ENCODE results near the gene ACSS2. TPM values are rescaled to one million over a fixed set of nuclear protein-coding genes. Genes with fewer than 3 reads are reported as not detected.

ACSS2 gene
- polyA plus RNA-seq, 12 donors, result 39.2 to 74.0 (median 58.6) TPM; not detected in 1

DNA sequence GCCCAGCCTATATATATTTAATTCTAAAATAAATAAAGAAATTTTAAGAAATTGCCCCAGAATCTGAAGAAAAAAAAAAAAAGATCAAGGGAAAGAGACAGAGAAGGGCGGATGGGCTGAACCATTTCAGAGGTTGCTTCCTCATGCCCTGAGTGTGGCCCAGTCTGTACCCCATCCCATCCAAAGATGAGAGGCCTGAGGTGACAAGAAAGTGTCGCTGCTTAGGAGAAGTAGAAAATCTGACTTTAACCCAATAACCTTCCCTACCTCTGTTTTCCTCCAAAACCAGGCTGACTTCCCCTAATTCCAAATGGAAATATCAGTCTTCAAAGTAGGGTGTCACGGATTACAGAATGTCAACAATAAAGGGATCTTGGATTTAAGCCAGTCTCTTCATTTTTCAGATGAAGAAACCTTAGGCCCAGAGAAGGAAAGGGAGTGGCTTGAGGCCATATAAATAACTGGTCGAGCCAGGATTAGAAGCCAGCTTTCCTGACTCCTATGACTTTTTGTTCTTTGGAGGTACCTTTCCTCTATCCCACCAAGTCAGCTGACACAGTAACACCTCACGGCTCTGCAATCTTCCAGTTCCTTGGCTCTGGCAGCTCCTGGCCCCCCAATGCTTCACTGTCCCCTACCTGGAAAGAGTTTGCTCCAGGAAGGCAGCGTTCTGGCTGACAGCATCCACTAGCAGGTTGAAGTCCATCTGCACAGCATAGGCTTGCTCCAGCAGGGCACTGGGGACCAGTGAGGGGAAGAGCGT lies 69.1 kb downstream of the ACSS2 start:
- no peak for DNase-seq

DNA sequence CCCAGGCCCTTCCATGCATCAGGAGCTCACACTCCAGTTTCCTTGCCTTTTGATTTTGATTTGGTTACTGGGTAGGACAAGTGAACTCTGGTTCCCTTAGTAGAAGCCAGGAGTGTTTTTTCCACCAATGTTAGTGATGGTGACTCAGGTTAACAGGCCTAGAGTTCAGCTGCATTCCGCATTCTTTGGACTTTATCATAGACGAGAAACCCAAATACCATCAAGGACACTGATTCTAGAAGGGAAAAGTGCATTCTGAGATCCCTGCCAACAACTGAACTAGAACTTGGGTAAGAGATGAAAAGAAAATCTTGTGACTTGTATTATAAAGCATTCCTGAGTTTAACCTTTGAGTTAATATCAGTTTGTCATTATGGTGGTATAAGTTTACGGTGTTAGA lies 70.2 kb downstream of the ACSS2 start:
- DNase-seq, result no peak

DNA sequence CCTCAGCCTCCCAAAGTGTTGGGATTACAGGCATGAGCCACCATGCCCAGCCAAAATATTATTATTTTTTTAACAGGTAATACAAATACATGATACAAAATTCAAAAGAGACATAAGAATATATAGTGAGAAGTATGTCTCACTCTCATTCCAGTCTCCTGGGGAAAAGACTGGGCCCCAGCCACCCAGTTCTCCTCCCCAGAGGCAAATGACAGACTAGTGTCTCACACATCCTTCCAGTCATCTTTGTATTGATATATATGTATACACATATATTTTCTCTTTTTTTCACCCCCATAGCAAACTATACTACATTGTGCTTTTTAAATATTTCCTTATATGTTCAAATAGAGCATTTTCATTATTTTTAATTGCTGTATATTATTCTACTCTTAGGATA lies 70.9 kb downstream of the ACSS2 start:
- DNase-seq, result no peak

DNA sequence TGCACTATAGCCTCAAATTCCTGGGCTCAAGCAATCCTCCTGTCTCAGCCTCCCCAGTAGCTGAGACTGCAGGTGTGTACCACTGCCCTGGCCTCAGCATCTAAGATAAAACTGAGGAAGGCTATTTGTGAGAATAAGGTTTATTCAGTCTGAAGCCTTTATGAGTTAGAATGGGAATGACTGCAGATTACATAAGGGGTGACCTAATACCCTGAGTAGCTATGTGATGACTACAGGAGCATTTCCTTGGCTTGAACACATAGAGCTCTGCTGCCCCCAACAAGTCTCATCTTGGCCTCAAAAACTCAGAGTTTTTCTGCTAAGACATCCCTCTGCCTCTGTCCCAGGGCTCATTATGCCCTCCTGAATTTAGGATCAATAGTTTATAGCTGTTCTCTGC lies 71.6 kb downstream of the ACSS2 start:
- DNase-seq, result no peak

GRCh38 chr20:34949120-34949519 lies 72.7 kb downstream of the ACSS2 start:
- DNase-seq, result no peak

DNA sequence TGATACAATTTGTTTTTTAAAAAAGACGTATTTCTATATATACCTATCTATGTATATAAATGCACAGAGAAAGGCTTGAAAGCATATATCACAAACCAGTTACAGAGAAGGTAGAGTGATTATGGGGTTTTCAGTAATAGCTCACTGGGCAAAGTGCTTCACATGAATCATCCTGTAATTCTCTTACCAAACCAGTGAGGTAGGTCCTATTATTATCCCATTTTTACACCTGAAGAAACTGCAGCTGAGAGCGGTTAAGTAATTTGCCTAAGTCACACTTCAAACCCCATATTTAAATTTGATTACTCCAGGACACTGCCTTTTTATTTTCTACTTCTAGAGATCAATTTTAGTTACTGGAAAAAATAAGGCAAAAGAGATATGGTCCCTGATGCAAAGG lies 74.8 kb downstream of the ACSS2 start:
- no peak for DNase-seq

DNA sequence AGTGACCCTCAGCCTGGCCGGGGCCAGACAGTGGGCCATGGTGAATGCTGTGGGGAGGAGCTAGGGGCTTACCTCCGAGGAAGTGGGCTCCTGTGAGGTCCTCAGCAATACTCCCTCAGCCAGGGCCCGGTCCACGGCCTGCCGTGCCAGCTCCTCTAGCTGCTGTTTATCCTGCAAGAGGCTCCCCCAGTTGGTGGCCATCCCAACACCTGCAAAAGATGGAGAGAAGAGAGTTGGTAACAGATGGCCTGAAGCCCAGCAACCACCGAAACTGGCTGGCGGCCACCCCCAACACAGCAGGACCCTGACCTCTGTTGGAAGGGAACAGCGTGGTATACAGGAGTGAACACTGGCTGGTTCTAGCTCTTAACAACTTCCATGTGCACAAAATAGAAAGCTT lies 75.2 kb downstream of the ACSS2 start:
- DNase-seq, result no peak

GRCh38 chr20:34952671-34953070 lies 76.3 kb downstream of the ACSS2 start:
- DNase-seq, result no peak

DNA sequence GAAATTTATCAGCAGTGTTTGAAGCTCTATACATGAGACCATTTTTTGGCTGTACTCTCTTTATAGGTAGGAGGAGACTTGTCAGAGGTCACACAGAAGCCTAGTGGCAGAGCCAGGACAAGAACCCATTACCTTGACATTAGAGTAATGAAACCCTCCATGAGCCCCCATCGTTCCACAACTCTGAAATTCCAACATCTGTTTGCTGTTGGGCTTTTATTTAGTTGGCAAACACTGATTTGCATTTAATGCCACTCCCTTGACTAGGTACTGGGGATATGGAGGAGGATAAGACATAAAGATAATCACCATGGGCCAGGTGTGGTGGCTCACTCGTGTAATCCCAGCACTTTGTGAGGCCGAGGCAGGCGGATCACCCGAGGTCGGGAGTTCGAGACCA lies 77.5 kb downstream of the ACSS2 start:
- no peak for DNase-seq

DNA sequence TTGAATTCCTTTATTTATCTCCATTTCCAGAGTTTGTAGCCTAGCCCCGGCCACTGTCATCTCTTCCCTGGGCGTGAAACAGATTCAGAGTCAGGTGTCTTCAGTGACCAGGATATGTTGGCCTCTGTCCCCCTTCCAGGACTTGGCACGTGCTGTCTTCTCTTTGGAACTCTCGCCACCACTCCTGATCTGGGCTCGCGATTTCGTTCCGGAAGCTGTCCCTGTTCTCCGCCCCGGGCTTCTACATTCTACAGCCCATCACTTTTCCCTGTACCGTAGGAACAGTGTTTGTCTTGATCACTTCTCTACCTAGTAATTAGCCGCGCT lies 78.5 kb downstream of the ACSS2 start:
- no peak for DNase-seq

GRCh38 chr20:34955231-34956040 lies 79.0 kb downstream of the ACSS2 start, which contains the start of the genes GSS and MYH7B:
TSS of gene GSS (minus strand) at chr20:34955806. CDS start at chr20:34951852, 3,954 bp downstream.
TSS of gene MYH7B (plus strand) at chr20:34955868. CDS start at chr20:34978006, 22,138 bp downstream.
- DNase-seq, result peak; percentile 99

DNA sequence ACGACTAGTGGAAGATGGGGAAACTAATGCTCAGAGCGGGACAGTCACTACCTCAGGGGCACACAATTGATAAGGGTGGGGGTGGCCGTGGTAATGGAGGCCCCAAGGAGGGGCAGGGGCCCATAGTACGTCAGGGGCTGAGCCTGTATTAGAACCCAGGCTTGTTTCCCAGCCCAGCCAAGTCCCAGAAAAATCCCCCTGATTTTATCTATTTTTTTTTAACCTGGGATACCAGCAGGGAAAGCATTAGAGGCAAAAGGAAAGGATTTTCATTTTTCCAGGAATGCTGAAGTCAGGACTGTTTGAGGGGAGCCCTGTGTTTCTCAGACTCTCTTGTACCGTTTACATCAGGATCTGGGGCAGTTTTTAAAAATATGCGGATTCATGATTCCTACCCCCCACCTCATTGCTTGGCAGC lies 79.6 kb downstream of the ACSS2 start:
- DNase-seq, result no peak

DNA sequence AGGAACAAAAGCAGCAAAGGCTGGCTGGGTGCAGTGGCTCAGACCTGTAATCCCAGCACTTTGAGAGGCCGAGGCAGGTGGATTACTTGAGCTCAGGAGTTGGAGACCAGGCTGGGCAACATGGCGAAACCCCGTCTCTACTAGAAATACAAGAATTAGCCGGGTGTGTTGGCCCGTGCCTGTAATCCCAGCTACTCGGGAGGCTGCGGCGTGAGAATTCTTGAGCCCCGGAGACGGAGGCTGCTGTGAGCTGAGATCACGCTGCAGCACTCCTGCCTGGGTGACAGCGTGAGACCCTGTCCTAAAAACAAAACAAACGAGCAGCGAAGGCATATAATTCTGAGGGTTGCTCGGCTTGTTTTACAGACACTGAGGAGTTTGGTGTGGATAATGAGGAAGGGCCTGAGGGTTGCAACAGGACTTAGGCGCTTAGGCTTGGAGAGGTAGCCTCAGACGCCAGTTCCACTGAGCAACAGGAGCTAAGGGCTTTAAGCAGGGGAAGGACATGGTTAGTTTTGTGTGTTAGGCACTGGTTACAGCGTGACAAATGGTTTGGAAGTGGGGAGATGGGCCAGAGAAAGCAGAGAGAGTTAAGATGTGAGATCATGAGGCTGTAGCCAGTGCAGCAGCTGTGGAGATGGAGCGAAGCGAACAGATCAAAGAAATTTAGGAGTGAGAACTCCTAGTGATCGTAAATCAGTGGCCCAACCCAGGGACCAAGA lies 80.5 kb downstream of the ACSS2 start:
- DNase-seq, result no peak

- DNase-seq, result no peak
Measured at GRCh38 chr20:34964486-34964885, 88.1 kb downstream of the ACSS2 start.

DNA sequence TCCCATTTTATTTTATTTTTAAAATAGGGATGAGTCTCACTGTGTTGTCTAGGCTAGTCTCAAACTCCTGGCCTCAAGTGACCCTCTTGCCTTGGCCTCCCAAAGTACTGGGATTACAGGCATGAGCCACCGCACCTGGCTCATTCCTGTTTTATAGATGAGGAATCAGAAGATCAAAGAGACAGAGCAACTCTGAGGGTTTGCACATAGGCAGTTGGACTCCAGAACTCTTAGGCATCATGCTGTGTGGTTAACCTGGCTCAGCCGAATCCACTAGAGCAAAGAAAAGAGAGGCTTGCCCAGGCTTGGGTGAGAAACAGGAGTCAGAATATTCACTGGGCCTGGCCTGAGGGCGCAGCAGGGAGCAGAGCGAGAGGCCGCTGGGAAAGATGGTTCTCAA lies 88.6 kb downstream of the ACSS2 start:
- no peak for DNase-seq

DNA sequence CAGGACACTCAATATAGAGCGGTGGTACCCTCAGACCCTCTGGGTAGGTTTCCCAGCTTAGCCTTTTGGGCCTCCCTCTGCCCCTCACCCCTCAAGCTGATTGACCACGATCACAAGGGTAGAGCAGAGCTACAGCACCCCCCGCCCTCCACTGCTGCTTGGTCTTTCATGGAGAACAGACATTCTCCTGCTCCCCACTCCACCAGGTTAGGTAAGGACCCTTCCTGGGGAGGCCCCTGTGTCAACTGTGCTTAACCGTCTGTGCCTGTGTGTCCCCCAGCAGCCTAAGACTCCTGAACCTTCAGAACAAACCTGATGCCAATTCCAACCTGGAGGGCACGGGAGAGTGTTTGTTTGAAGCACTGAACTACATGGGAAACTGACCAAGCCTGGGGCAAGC lies 91.0 kb downstream of the ACSS2 start:
- DNase-seq, result no peak

DNA sequence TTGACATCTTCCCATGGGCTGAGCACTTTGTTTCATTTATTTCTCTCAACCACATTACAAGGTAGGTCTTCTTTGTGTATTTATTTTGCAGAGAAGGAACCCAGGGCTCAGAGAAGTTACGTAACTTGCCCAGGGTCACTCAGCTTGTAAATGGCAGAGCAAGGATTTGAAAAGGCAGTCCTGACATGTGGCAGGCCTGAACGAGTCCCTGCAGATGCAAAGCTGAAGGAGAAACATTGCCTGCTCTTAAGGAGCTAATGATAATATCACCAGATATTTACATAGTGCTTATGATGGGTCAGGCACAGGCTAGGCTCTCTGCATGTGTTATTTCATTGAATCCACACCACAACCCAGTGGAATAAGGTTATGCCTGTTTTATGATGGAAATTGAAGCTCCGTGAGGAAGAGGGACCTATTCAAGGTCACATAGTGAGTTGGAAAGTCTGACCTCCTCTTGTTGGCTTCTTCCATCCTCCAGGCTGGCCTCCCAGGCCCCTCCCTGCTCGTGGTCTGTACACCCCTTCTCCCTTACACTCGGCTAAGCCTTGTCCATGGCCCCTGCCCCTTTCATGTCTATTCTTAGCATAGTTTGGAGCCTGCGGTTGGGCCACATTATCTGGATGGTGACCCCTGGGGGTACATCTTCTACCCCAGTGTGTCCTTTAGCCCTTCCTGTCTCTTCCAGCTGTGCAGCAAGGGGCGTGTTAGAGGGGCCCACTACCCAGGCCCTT lies 91.8 kb downstream of the ACSS2 start:
- no peak for DNase-seq

DNA sequence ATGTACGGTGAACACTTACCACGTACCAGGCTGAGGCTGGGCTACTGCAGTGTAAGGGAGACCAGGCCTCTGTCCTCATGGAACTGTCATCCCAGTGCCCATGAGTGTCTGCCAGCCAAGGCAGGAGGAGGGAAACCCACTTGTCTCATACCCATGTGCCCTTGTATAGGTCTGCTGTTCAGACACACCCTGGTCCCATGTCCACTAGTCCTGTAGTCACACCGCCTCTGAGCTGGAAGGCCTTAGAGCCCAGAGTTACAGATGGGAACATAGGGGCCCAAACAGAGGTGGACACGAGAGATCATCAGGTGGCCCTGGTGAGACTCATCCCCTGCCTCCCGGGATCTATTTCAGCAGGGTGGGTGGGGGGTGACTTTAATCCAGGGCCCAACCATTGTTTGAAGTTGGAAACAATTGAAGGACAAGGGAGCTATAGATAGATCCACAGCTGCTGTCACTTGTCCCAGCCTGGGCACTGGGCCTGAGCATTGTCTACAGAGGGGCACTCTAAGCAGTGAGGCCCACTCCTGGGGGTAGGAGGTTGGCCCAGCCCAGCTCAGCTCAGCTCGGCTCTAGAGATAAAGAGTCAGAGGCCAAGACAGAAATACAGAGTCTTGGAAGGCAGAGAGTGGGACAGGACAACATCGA lies 93.9 kb downstream of the ACSS2 start:
- DNase-seq, result no peak

- no peak for DNase-seq
Measured at GRCh38 chr20:34970846-34971560, 94.6 kb downstream of the ACSS2 start.

DNA sequence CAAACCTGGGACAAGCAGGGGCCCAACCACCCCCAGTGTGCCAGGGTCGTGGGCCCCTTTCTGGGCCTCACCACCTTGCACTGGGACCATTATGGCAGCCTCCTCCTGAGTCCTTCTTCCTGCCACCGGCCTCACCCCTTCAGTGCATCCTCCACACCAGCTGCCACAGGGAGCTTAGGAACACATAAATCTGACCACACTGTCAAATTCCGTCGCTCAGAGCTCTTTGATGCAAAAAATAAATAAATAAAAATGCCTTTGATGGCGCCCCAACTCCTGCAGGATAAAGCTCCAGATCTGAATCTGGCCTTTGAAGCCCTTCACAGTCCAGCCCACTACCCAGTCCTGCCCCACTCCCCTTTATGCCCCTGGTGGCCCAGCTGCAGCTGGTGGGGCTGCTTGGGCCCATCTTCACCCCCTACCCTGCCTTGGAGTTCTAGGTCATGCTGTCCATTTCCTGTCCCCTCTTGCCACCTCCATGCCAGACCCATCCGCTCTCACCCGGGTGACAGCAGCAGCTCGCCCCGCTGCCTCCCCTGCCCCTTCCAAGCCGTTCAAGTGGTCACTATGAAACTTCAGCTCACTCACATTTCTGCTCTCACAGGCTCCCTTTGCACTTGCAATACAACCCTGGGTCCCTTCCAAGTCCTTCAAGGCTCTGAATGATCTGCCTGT lies 95.3 kb downstream of the ACSS2 start:
- DNase-seq, result no peak
